ENCODE data around the gene SMARCAL1. TPM values are rescaled to one million over a fixed set of nuclear protein-coding genes. Genes with fewer than 3 reads are reported as not detected.

Gene SMARCAL1
- total RNA-seq, 1 donor from 2014 or later, result 10.5 TPM

GRCh38 chr2:216423071-216423470, 10.8 kb downstream of the SMARCAL1 start:
- ATAC-seq, result no peak
- intact Hi-C loops (cut with DNase I), result no loop called here

GRCh38 chr2:216424274-216424673, 12.0 kb downstream of the SMARCAL1 start:
- DNase-seq (ENCODE audit: missing footprints) (no peak), ATAC-seq (no peak)
- intact Hi-C loops (cut with DNase I), result no loop called here

More at GRCh38 chr2:216423071-216423470, 10.8 kb downstream of the SMARCAL1 start:
- DNase-seq (ENCODE audit: missing footprints), result no peak

GRCh38 chr2:216425008-216425787, 12.9 kb downstream of the SMARCAL1 start:
- intact Hi-C loops (cut with DNase I), result no loop called here
- DNase-seq (ENCODE audit: missing footprints), result no peak
- ATAC-seq, result no peak

DNA sequence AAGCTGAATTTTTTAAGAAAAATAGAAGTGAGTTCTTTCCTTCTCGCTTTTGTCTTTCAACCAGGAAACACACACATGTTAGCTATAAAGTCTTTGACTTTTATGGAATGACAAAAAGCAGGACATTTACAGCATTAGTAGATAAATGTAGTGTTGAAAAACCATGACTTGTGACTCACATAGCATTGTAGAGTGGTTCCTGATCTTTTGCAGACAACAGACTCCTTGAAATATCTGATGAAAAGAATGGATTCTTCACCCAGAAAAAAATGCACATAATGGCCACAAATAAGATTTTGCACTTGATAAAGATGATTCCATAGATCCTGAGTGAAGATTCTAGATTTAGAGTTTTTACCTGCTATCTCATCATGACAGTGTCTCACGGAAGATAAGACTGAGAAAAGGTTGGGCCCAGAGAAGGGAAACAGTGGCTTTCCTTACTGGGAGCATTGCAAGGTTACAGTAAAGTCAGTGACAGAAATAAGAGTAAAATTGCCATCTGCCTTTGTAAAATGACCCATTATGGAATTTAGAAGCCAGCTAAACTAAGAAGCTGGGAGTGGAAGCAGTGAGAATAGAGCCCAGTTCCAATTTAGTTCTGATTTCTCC, 14.0 kb downstream of the SMARCAL1 start:
- intact Hi-C loops (cut with DNase I), result no loop called here
- no peak for ATAC-seq
- no peak for DNase-seq (ENCODE audit: missing footprints)

DNA sequence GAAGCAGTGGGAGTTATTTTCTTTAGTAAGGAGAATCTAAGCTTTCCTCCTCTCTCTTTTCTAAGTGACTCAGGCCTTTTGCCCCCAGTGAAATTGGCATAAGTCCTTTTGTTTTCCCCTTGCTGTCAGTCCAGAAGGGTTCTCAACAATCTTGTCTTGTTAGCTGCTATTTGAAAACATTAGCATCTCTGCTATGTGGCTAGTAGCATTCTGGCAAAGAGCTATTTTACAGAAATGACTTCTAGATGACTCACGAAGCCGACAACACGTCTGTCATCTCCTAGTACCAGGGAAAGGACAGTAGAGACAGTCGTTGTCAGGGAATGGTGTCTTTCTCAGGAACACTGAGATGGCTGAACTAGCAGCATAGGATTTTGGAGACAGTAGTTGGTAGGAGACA, 14.7 kb downstream of the SMARCAL1 start:
- peak; percentile 49 for ATAC-seq

DNA sequence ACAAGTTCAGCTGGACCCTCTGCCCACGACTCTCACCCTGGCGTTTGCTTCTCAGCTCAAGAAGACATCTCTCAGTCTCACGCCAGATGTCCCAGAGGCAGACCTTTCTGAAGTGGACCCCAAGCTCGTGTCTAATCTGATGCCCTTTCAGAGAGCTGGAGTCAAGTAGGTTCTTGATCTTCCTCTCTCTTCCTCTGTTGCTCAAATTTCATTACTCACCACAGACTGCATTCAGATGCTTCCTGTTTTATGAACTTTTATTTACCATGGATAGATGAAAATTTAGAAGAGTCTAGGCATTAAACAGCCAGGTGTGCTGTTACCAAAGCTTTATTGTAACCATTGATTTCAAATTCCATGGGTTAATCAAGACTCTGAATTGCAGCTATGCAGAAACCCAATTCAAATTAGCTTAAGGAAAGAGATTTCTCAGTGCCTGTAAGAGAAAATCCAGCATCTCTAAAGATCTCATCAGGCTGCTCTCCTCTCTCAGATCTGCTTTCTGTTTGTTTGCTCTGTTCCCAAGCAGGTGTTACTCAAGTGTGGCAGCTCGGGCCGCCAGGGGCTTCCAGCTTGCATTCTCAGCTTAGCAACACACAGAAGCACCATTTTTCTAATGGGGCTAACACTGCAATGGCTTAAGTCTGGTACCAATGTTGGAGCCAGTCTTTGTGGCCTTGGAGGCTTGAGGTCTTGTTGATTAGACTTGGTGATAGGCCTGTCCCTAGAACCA, 16.5 kb downstream of the SMARCAL1 start:
- DNase-seq (ENCODE audit: missing footprints) (no peak), ATAC-seq (no peak)
- intact Hi-C loops (cut with DNase I), result no loop called here

More for the DNA sequence above, 14.7 kb downstream of the SMARCAL1 start:
- DNase-seq (ENCODE audit: missing footprints), result no peak
- intact Hi-C loops (cut with DNase I), result no loop called here

DNA sequence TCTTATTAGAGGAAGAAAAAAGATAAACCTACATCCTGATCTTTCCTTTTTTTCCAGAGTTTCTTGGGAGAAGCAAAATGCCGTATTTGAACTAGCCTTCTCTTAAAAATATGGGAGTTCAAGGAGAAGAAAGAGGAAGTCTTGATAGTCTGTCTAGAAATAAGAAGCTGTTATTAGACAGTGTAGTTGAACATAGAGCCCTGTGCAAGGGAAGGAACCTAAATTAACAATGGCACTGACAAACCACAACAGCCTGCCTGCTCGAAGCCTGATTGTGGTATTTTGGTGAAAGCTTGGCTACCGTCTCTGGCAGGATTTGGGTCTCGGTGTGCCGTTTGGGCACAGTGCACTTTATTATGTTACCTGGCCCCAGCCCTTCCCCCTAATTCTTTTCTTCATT, 17.1 kb downstream of the SMARCAL1 start:
- DNase-seq (ENCODE audit: missing footprints), result no peak
- intact Hi-C loops (cut with DNase I), result no loop called here
- no peak for ATAC-seq

DNA sequence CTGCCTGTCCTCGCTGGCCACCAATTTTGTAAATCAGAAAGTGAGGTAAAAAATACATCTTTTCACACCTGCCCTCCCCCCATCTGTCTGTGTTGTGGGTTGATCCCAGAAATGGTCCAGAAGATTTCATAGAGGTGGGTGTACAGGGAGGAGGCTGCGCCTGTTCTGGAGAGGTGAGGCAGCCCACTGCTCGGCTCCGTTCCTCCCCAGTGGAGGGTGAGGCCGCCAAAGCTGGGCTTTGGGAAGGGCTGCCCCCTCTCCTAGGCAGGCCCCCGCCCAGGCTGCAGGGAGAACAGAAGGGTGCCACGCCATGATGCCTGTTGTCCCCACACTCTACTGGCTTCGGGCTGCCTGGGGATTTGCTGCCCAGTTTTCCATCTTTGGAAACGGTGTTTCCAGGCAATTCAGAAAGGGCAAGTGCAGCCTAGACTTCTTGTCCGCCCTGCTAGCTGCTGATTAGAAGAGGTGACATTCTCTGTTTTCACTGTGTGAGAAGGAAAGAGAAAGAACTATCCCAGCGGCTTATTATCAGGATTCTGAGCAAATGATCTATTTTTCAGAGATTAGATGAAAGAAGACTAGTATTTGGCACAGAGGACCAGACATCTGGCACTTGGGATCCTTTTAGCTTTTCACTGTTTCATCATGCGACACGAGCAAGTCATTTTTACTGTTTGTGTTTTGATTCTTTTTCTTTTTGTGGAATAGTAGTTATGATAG, 18.7 kb downstream of the SMARCAL1 start:
- ATAC-seq, result no peak
- no peak for DNase-seq (ENCODE audit: missing footprints)
- intact Hi-C loops (cut with DNase I), result no loop called here

- DNase-seq (ENCODE audit: missing footprints) (no peak), ATAC-seq (no peak)
- intact Hi-C loops (cut with DNase I), result no loop called here
Observed at GRCh38 chr2:216431531-216431856, 19.2 kb downstream of the SMARCAL1 start.

GRCh38 chr2:216436383-216436782, 24.1 kb downstream of the SMARCAL1 start:
- DNase-seq (ENCODE audit: missing footprints) (no peak), ATAC-seq (no peak)
- intact Hi-C loops (cut with DNase I), result no loop called here

GRCh38 chr2:216441308-216442010, 29.2 kb downstream of the SMARCAL1 start:
- ATAC-seq, result no peak
- intact Hi-C loops (cut with DNase I), result no loop called here
- no peak for DNase-seq (ENCODE audit: missing footprints)

DNA sequence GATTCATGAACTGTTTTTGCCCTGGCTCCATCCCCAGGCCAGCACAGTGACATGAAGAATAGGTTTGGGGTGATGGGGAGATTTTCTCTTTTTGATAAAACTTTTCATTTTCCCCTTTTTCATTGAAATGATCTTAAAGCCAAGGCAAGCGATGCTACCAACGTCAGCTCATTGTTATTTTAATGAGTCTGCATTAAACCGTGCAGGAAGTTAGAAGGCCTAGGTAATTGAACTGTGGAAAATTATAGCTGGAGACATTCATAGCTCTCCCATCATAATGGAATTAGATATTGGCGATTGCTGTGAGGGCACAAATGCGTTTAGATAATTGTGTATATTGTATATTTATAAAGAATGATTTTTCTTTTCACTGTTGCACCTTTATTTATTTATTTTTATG, 33.2 kb downstream of the SMARCAL1 start:
- ATAC-seq (no peak), DNase-seq (ENCODE audit: missing footprints) (no peak)
- intact Hi-C loops (cut with DNase I), result no loop called here

DNA sequence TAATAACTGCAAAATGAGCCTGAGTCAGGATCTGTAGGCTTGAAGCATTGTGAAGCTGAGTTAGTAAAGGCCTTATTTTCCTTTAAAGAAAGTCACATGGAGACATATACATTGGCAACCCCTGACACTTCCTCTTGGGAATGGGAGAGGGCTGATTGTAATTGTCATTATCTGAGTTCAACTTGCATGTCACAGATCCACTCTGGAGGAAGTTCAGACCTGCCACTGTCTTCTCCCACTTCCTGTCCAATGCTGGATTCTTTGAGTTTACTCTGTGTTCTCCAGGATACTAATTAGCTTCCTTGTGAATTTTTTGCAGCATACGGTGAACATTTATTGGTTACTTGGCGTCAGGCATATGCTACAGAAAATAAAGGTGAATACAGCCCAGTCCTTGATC, 34.1 kb downstream of the SMARCAL1 start:
- DNase-seq (ENCODE audit: missing footprints), result no peak
- no peak for ATAC-seq
- intact Hi-C loops (cut with DNase I), result no loop called here

DNA sequence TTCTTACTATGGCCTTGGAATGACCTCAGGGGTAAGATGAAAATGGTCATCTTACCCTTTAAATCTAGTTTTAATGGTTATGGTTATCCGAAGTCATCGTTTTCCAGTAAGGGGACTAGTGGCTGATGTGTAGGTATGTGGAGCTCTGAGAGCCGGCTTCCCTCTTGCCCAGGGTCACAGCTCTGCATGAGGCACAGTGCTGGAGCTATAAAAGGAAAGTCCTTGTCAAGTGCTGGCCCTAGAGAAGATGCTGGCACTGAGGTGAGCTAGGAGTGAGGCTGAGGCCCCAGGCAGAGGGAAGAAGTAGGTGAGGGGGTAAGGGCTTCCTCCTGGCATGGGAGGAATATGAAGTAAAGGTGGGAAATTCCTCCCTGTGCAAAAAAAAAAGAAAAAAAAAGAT, 35.0 kb downstream of the SMARCAL1 start:
- DNase-seq (ENCODE audit: missing footprints) (peak; percentile 74), ATAC-seq (peak; percentile 91)
- intact Hi-C loops (cut with DNase I), result no loop called here

- no peak for DNase-seq (ENCODE audit: missing footprints)
- intact Hi-C loops (cut with DNase I), result no loop called here
- no peak for ATAC-seq
Observed at GRCh38 chr2:216448829-216449228, 36.5 kb downstream of the SMARCAL1 start.

GRCh38 chr2:216450346-216450745, 38.1 kb downstream of the SMARCAL1 start:
- intact Hi-C loops (cut with DNase I), result no loop called here
- DNase-seq (ENCODE audit: missing footprints), result no peak
- no peak for ATAC-seq

GRCh38 chr2:216450784-216451183, 38.5 kb downstream of the SMARCAL1 start:
- DNase-seq (ENCODE audit: missing footprints) (no peak), ATAC-seq (peak; percentile 34)
- intact Hi-C loops (cut with DNase I), result no loop called here

DNA sequence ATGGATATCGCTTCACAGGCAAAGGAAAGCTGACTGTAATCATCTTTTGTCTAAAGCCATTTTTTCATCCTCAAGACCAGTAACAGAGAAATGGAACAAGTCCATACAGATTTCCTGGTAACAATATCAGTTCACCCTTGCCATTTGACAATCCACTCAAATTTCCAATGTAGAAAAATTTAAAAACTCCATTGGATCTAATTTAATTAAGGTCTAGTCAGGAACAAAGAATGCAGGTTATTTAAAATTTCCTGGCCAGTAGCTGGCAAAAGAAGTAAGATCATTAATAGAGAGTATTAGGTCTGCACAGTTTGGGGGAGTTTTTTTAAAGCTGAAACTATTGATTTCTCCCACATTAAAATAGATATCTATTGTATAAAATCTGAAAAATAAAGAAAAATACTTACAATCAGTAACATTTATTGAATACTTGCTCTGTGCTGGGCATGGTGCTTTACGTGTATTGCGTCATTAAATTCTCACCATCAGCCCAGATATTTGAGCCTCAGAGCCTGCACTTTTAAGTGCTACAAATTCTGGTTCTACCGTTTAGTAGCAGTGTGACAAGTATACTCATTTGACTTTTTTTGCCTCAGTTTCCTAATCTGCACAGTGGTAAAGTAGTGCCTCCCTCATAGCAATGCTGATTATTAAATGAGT, 41.8 kb downstream of the SMARCAL1 start:
- intact Hi-C loops (cut with DNase I), result no loop called here
- DNase-seq (ENCODE audit: missing footprints) (no peak), ATAC-seq (no peak)
